GM18873 (cell line): Measurements from ENCODE around the gene USP17L26.
"Not testable (repeated sequence)": the region's sequence is repeated elsewhere in the genome, so short reads cannot be mapped to it uniquely, and the experiment has no call there.

Experiments used
- ATAC-seq: cut with Tn5 transposase; IDR thresholded peaks from one replicate; pipeline ENCODE4 v1.9.1; 2021; ENCODE audit warnings: mild to moderate bottlenecking, moderate library complexity, moderate number of reproducible peaks; ENCODE audit not compliant: unreplicated experiment, low FRiP score

Gene USP17L26, protein sequence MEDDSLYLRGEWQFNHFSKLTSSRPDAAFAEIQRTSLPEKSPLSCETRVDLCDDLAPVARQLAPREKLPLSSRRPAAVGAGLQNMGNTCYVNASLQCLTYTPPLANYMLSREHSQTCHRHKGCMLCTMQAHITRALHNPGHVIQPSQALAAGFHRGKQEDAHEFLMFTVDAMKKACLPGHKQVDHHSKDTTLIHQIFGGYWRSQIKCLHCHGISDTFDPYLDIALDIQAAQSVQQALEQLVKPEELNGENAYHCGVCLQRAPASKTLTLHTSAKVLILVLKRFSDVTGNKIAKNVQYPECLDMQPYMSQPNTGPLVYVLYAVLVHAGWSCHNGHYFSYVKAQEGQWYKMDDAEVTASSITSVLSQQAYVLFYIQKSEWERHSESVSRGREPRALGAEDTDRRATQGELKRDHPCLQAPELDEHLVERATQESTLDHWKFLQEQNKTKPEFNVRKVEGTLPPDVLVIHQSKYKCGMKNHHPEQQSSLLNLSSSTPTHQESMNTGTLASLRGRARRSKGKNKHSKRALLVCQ

DNA sequence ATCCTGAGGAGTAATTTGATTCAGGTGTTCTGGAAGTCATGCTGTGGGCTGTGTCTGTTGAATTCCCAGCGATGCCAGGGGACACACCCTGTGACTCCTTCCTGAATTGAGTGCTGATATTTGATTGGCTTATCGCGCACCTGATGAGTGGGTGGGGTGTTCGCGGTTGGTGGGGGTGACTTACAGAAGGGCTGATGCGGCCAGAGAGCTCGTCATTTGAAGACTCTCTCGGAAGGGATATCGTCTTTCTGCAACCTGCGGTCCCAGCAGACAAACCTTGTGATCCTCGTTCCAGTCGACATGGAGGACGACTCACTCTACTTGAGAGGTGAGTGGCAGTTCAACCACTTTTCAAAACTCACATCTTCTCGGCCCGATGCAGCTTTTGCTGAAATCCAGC is at the start of gene USP17L26:
Gene USP17L26 (plus strand): TSS at position 301 of the 400 bp plus-strand sequence. CDS start 0 bp downstream, at position 301.
- not testable (repeated sequence) for ATAC-seq

DNA sequence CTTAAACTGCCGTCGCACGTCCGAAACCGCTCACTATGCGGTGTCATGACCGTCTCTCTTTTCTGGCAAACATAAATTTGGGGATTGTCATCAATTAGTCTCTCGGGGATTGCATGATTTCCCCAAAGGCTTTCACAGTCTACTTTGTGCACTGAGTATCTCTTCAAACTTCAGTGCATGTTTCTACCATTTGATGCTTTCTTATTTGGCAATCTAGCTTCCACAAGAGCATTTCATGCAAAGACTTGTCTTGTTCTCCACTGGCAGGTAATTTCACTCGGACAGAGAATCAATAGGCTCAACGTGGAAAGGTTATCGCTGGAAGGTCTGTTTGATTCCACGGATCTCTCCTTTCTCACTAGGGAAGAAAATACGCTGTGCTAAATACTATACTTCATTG is 10.3 kb upstream of the USP17L26 start:
- not testable (repeated sequence) for ATAC-seq

DNA sequence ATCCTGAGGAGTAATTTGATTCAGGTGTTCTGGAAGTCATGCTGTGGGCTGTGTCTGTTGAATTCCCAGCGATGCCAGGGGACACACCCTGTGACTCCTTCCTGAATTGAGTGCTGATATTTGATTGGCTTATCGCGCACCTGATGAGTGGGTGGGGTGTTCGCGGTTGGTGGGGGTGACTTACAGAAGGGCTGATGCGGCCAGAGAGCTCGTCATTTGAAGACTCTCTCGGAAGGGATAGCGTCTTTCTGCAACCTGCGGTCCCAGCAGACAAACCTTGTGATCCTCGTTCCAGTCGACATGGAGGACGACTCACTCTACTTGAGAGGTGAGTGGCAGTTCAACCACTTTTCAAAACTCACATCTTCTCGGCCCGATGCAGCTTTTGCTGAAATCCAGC is 9.6 kb upstream of the USP17L26 start, which contains the start of gene USP17L24:
Gene USP17L24 (plus strand): TSS at position 301 of the 400 bp plus-strand sequence. CDS start 0 bp downstream, at position 301.
- ATAC-seq: not testable (repeated sequence)

DNA sequence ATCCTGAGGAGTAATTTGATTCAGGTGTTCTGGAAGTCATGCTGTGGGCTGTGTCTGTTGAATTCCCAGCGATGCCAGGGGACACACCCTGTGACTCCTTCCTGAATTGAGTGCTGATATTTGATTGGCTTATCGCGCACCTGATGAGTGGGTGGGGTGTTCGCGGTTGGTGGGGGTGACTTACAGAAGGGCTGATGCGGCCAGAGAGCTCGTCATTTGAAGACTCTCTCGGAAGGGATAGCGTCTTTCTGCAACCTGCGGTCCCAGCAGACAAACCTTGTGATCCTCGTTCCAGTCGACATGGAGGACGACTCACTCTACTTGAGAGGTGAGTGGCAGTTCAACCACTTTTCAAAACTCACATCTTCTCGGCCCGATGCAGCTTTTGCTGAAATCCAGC is 4.8 kb upstream of the USP17L26 start, which contains the start of gene USP17L25:
Gene USP17L25 (plus strand): TSS at position 301 of the 400 bp plus-strand sequence. CDS start 0 bp downstream, at position 301.
- not testable (repeated sequence) for ATAC-seq

DNA sequence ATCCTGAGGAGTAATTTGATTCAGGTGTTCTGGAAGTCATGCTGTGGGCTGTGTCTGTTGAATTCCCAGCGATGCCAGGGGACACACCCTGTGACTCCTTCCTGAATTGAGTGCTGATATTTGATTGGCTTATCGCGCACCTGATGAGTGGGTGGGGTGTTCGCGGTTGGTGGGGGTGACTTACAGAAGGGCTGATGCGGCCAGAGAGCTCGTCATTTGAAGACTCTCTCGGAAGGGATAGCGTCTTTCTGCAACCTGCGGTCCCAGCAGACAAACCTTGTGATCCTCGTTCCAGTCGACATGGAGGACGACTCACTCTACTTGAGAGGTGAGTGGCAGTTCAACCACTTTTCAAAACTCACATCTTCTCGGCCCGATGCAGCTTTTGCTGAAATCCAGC is 4.6 kb downstream of the USP17L26 start, which contains the start of gene USP17L5:
Gene USP17L5 (plus strand): TSS at position 301 of the 400 bp plus-strand sequence. CDS start 0 bp downstream, at position 301.
- not testable (repeated sequence) for ATAC-seq

DNA sequence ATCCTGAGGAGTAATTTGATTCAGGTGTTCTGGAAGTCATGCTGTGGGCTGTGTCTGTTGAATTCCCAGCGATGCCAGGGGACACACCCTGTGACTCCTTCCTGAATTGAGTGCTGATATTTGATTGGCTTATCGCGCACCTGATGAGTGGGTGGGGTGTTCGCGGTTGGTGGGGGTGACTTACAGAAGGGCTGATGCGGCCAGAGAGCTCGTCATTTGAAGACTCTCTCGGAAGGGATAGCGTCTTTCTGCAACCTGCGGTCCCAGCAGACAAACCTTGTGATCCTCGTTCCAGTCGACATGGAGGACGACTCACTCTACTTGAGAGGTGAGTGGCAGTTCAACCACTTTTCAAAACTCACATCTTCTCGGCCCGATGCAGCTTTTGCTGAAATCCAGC is 9.4 kb downstream of the USP17L26 start, which contains the start of gene USP17L27:
Gene USP17L27 (plus strand): TSS at position 301 of the 400 bp plus-strand sequence. CDS start 0 bp downstream, at position 301.
- not testable (repeated sequence) for ATAC-seq

DNA sequence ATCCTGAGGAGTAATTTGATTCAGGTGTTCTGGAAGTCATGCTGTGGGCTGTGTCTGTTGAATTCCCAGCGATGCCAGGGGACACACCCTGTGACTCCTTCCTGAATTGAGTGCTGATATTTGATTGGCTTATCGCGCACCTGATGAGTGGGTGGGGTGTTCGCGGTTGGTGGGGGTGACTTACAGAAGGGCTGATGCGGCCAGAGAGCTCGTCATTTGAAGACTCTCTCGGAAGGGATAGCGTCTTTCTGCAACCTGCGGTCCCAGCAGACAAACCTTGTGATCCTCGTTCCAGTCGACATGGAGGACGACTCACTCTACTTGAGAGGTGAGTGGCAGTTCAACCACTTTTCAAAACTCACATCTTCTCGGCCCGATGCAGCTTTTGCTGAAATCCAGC is 14.1 kb downstream of the USP17L26 start, which contains the start of gene USP17L28:
Gene USP17L28 (plus strand): TSS at position 301 of the 400 bp plus-strand sequence. CDS start 0 bp downstream, at position 301.
- not testable (repeated sequence) for ATAC-seq

DNA sequence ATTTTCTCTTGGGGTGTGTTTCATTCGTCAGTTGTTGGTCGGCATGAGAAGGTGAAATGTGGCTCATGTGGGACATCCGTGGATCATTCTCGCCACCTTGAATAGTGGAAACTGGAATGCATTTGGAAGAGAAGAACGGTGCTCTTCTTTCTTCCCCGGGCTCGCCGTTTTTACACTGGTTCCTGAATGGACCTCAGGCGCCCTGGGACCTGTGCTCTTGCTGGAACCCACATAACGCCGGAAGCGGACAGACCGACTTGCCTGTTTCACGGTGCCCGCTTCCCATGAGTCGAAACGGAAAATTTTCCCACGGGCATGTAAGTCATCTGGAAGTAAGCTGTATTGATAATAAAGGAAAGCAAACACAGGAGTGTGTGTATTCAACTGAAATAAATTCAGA is 16.4 kb downstream of the USP17L26 start:
- not testable (repeated sequence) for ATAC-seq

DNA sequence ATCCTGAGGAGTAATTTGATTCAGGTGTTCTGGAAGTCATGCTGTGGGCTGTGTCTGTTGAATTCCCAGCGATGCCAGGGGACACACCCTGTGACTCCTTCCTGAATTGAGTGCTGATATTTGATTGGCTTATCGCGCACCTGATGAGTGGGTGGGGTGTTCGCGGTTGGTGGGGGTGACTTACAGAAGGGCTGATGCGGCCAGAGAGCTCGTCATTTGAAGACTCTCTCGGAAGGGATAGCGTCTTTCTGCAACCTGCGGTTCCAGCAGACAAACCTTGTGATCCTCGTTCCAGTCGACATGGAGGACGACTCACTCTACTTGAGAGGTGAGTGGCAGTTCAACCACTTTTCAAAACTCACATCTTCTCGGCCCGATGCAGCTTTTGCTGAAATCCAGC is 18.9 kb downstream of the USP17L26 start, which contains the start of gene USP17L29:
Gene USP17L29 (plus strand): TSS at position 301 of the 400 bp plus-strand sequence. CDS start 0 bp downstream, at position 301.
- not testable (repeated sequence) for ATAC-seq

DNA sequence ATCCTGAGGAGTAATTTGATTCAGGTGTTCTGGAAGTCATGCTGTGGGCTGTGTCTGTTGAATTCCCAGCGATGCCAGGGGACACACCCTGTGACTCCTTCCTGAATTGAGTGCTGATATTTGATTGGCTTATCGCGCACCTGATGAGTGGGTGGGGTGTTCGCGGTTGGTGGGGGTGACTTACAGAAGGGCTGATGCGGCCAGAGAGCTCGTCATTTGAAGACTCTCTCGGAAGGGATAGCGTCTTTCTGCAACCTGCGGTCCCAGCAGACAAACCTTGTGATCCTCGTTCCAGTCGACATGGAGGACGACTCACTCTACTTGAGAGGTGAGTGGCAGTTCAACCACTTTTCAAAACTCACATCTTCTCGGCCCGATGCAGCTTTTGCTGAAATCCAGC is 28.4 kb downstream of the USP17L26 start, which contains the start of gene USP17L30:
Gene USP17L30 (plus strand): TSS at position 301 of the 400 bp plus-strand sequence. CDS start 0 bp downstream, at position 301.
- ATAC-seq: not testable (repeated sequence)

DNA sequence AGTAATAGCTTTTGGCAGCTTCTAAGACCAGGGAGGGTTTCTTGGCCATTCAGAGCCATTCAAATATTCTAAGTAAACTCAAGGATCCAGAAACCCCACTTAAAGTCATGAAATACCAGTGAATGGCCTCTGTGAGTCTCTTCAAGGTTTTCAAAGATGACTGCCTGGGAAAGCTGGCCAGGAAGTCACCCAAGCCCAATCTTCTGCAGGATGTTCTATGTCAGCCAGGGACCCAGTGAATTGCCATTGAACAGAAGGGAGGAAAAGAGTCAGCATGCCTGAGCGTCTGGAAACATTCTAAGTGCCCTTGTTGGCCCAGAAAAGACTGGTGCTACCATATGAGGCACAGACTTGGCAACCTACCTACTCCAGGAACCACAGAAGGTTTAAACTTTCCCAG is 45.4 kb downstream of the USP17L26 start:
- ATAC-seq: not testable (repeated sequence)

DNA sequence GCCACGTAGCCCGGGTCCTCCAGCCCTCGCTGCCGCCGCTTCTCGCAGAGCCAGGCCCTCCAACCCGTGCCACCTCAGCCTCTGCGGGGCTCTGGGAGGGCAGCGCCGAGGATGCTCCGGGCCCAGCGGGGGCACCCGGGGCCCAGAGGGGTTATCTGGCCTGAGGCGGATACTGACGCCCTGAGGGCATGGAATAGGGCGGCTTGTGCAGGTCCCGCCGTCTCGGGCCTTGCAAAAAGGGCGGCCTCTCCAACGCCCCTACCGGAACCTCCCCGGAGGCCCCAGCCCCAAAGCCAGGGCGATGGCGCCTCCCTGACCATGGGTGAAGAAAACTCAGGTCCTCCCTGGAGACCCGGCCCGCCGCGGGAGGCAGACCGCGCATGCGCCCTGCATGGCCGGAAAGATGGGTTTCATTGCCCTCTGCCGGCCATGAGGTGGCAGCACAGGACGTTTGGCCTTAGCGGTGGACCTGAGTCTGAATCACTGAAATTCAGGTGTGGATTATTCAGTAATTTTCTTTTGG is 46.6 kb downstream of the USP17L26 start:
- ATAC-seq: not testable (repeated sequence)

DNA sequence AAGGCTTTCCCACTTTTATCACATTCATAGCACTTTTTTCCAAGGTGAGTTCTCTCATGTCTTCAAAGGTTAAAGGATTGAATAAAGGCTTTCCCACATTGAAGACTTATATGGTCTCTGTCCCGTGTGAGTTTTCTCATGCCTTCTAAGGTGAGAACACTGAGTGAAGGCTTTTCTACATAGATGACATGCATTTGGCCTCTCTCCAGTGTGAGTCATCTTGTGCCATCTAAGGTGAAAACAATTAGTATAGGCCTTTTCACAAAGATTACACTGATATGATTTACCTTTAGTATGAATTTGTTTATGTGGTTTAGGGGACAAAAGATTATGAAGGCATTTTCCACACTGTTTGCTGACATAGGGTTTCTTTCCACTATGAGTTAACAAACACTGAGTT is 49.7 kb downstream of the USP17L26 start:
- no peak for ATAC-seq
